Sigmoid colon (tissue), 4 donors: ENCODE measurements around the gene HTR1D.

Experiments used
- POLR2AphosphoS5 ChIP-seq, 4 donors: sonication (generic); formaldehyde crosslinking; IDR thresholded peaks; one replicate each; pipeline ENCODE4 v1.6.1; 2017; ENCODE audit warnings: antibody characterized with exemption in 4 of 4
- TF ChIP-seq, protein P1 (sequence below), 4 experiments: fragments of 450-650 bp in 3 of 4; fragments of 200-600 bp in 1 of 4; IDR thresholded peaks; one replicate each; pipeline ENCODE4 v1.5.1; 2016 to 2019; ENCODE audit warnings: antibody characterized with exemption in 4 of 4, mild to moderate bottlenecking in 3 of 4, moderate library complexity in 2 of 4

DNA sequence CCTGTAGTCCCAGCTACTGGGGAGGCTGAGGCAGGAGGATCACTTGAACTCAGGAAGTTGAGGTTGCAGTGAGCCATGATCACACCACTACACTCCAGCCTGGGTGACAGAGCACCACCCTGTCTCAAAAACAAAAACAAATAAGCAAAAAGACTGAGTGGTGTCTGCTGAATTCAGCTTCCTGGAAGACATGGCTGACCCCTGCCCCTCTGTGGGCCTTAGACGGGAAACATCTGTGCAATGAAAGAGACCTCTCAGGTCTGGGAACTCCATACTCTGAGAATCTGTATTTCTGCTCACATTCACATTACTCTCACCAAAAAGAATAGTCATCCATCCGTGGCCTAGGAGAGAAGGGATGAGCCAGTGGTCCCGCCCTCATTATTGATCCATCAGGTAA, 2.0 kb downstream of the HTR1D start:
- TF ChIP-seq, protein P1, sequence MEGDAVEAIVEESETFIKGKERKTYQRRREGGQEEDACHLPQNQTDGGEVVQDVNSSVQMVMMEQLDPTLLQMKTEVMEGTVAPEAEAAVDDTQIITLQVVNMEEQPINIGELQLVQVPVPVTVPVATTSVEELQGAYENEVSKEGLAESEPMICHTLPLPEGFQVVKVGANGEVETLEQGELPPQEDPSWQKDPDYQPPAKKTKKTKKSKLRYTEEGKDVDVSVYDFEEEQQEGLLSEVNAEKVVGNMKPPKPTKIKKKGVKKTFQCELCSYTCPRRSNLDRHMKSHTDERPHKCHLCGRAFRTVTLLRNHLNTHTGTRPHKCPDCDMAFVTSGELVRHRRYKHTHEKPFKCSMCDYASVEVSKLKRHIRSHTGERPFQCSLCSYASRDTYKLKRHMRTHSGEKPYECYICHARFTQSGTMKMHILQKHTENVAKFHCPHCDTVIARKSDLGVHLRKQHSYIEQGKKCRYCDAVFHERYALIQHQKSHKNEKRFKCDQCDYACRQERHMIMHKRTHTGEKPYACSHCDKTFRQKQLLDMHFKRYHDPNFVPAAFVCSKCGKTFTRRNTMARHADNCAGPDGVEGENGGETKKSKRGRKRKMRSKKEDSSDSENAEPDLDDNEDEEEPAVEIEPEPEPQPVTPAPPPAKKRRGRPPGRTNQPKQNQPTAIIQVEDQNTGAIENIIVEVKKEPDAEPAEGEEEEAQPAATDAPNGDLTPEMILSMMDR (IDR thresholded peaks at IDR 0.05): no peak
- no peak for TF ChIP-seq POLR2AphosphoS5 (IDR thresholded peaks at IDR 0.05)
